GM12872 (cell line): Measurements from ENCODE around the gene MARS1.

Experiments used
- CTCF ChIP-seq: IDR thresholded peaks from 3 replicates; pipeline ENCODE4 v1.5.1; 2011; ENCODE audit warnings: low read depth, mild to moderate bottlenecking, low read length, moderate library complexity; ENCODE audit not compliant: insufficient read depth

MARS1 gene

GRCh38 chr12:57475271-57476161 lies 12.4 kb upstream of the MARS1 start:
- no peak for TF ChIP-seq CTCF

- peak; percentile 77 for TF ChIP-seq CTCF
Measured at GRCh38 chr12:57476162-57476992, 11.5 kb upstream of the MARS1 start.

GRCh38 chr12:57476993-57477709 lies 10.7 kb upstream of the MARS1 start:
- TF ChIP-seq CTCF, result no peak

GRCh38 chr12:57477710-57478681 lies 9.9 kb upstream of the MARS1 start:
- no peak for TF ChIP-seq CTCF

- 0 out of 3 replicates have a peak, but pooled peaks have one; percentile 8 for TF ChIP-seq CTCF
Measured at GRCh38 chr12:57479043-57479375, 8.9 kb upstream of the MARS1 start.

GRCh38 chr12:57479376-57480115 lies 8.3 kb upstream of the MARS1 start, which contains the start of gene ARHGAP9:
TSS of gene ARHGAP9 (minus strand) at chr12:57479866. CDS start at chr12:57479406, 460 bp downstream.
- TF ChIP-seq CTCF, result no peak
